Brain microvascular endothelial cell (primary cell): ENCODE results near the gene NAT16.
A peak's percentile ranks its signal among the peaks of the same experiment; 100 is the strongest.

Experiments
- DNase-seq: peaks from one replicate; pipeline ENCODE4 v3.0.0-alpha.2; 2020
- H3K27ac ChIP-seq: fragments of 250-450 bp; sonication (Bioruptor Pico); 2 replicates; pipeline ENCODE4 v1.5.1; 2020; ENCODE audit warnings: mild to moderate bottlenecking, moderate library complexity
- H3K27me3 ChIP-seq: fragments of 250-450 bp; sonication (Bioruptor Pico); replicated peaks from 2 replicates; pipeline ENCODE4 v1.5.1; 2020; ENCODE audit warnings: mild to moderate bottlenecking
- H3K36me3 ChIP-seq: fragments of 250-450 bp; sonication (Bioruptor Pico); replicated peaks from 2 replicates; pipeline ENCODE4 v1.5.1; 2020; ENCODE audit warnings: mild to moderate bottlenecking
- H3K4me3 ChIP-seq: 2 replicates; pipeline ENCODE4 v1.5.1; 2011; ENCODE audit warnings: low read depth, mild to moderate bottlenecking, control low read depth, low read length, moderate library complexity
- in situ Hi-C: cut with HindIII; loops from 2 replicates; pipeline ENCODE4 v1.10.0; 2017; ENCODE audit warnings: low sequenced_read_pairs, low pct_ligation_motif_present
- TF ChIP-seq, protein P1 (sequence below): IDR thresholded peaks from 2 replicates; pipeline ENCODE4 v1.5.1; 2011; ENCODE audit warnings: low read depth, mild to moderate bottlenecking, moderate library complexity, low read length, control low read depth, inconsistent platforms; ENCODE audit errors: missing control alignments

The NAT16 gene

DNA sequence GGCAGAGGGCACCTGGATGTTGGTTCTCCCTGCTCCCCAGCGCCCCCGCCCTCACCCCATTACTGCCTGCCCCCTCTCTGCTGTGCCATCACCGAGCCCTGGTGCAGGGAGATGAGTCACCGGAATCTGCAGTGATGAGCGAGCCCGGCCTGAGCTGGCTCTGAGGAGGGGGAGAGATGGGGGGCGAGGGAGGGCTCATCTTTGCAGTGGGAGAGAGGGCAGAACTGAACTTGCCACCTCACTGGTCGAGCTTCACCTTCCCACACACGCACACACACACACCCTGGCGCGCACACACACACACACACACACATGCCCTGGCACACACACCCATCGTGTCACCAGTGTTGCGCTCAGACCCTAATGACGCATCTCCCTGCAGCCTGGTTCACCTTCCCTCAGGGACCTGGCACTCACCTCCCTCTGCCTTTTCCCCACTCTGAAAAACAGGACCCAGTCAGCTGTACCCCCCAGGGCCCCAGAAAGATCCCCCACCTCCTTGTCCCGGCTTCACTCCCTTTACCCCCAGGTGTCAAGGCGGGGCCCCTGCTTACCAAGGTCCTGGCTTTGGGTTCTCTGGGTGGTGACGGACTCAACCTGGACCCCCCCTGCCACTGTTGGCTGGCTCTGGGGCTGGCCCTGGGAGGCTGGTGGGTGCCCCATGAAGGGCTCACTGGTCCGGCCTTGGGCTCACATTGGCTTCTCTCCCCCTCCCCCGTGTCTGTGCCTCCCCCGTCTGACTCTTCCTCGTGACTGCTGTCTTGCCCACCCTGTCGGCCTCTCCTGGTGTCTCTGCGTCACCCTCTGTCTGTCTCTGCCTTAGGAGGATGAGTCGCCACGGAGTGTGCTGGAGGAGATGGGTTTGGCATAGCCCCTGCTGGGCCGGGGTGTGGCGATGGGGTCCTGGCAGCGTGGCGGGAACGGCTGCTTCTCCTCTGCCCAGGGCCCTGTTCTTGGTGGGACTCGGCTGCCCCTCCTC lies 20.1 kb downstream of the NAT16 start:
- H3K4me3 ChIP-seq: no peak overlapping the region

DNA sequence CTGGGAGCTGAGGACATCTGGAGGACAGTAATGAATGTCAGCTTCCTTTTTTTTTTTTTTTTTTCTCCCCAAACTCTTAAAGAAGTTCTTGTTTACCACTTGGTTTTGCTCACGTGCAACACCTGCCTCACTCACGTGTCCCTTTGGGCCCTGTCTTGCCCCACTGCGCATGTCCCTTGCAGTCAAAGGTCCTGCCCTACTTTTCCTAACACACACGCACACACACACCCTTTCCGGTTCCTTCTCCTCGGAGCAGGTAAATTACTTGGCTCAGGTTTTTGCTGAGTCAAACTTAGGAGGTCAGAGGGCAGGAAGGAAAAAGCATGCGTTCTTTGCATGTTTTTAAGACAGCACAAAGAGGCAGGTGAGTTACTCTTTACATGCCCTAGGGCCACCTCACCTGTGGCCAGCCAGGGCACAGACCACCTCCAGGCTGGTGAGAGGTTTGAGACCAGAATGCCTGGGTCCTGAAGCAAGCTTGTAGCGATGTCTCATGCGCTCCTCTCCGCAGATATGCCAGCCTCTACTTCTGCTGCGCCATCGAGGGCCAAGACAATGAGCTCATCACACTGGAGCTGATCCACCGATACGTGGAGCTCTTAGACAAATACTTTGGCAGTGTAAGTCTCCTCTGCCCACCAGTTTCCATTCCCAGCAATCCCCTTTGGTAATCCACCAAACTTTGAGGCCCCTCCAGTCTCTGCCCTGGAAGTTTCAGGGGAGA lies 23.1 kb downstream of the NAT16 start:
- Histone ChIP-seq H3K4me3 (no peak overlapping the region), H3K27me3 (no peaks in the 10 kb centered on the region), H3K27ac (no peak overlapping the region), H3K36me3 (peaks cover 26% of the 10 kb centered on the region)
- in situ Hi-C loops: loop anchor here (25.0 kb wide), 1 partner anchor 130 kb away; no protein-coding TSS in a partner anchor
- TF ChIP-seq, protein P1, sequence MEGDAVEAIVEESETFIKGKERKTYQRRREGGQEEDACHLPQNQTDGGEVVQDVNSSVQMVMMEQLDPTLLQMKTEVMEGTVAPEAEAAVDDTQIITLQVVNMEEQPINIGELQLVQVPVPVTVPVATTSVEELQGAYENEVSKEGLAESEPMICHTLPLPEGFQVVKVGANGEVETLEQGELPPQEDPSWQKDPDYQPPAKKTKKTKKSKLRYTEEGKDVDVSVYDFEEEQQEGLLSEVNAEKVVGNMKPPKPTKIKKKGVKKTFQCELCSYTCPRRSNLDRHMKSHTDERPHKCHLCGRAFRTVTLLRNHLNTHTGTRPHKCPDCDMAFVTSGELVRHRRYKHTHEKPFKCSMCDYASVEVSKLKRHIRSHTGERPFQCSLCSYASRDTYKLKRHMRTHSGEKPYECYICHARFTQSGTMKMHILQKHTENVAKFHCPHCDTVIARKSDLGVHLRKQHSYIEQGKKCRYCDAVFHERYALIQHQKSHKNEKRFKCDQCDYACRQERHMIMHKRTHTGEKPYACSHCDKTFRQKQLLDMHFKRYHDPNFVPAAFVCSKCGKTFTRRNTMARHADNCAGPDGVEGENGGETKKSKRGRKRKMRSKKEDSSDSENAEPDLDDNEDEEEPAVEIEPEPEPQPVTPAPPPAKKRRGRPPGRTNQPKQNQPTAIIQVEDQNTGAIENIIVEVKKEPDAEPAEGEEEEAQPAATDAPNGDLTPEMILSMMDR: no peak
- DNase-seq: no peak

More for the DNA sequence above, 20.1 kb downstream of the NAT16 start:
- Histone ChIP-seq H3K27me3 (peaks cover 13% of the 10 kb centered on the region), H3K27ac (no peak overlapping the region), H3K36me3 (peaks cover 26% of the 10 kb centered on the region)
- in situ Hi-C loops: loop anchor here (25.0 kb wide), 1 partner anchor 127 kb away; no protein-coding TSS in a partner anchor
- no peak for DNase-seq
- TF ChIP-seq, protein P1: no peak

DNA sequence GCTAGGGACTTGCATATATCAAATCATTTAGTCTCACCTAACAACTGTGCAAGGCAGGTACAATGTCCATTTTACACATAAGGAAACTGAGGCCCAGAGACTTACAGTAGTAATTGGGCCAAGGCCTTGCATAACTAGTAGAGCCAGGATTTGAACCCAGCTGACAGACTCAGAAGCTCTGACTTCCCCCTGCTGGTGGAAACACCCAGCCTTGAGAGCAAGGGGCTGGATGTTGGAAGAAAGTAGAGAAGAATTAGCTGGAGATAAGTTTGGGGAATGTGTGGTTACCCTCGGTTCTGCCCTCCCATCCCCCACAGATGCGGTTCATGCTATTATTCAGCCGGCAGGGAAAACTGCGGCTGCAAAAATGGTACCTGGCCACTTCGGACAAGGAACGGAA lies 23.8 kb downstream of the NAT16 start:
- Histone ChIP-seq H3K4me3 (no peak overlapping the region), H3K27me3 (no peaks in the 10 kb centered on the region), H3K27ac (no peak overlapping the region), H3K36me3 (peaks cover 26% of the 10 kb centered on the region)
- no peak for DNase-seq
- TF ChIP-seq, protein P1: peak; percentile 53
- in situ Hi-C loops: loop anchor here (25.0 kb wide), 1 partner anchor 131 kb away; no protein-coding TSS in a partner anchor

DNA sequence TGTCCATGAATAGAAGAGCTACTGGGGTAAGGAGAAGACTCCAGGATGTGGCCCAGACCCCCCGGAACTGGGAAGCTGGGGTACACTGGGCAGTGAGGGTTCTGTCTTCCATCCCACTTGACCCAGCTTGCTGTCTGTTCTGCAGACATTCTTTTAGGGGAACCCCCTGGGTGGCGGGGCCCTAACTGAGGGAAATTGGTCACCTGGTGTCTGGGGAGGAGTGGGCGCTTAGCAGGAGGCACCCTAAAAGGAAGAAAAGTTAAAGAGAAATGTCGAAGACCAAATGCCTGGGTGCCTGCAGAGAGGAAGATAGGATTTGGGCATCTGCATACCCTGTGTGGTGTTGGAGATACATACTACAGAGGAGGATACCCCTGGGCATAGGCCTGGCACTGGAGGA lies 24.8 kb downstream of the NAT16 start:
- Histone ChIP-seq H3K27ac (no peak overlapping the region), H3K4me3 (peak overlapping the region; percentile 74), H3K27me3 (no peaks in the 10 kb centered on the region), H3K36me3 (peaks cover 25% of the 10 kb centered on the region)
- TF ChIP-seq, protein P1: no peak
- DNase-seq: no peak
- in situ Hi-C loops: loop anchor here (25.0 kb wide), 1 partner anchor 132 kb away; no protein-coding TSS in a partner anchor

DNA sequence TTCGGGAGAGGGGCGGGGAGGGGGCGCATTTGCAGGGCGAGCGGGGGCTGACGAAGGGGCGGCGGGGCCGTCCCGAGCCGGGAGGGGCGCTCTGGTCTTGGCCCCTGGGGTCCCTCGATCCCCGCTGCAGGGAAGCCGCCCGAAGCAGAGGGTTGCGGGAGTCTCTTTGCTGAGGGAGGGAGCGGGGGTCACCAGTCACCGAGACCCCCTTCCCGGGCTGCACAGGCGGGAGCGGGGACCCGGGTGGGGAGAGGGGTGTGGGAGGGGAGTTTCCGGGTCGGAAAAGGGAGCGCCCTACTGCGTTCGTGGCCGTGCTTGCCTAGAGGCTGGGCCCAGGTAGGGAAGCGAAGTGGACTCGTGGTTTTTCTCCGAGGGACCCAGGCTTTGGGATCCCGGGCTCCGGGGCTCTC lies 25.4 kb downstream of the NAT16 start:
- in situ Hi-C loops: loop anchor here (25.0 kb wide), 1 partner anchor 133 kb away; no protein-coding TSS in a partner anchor
- Histone ChIP-seq H3K27ac (no peak overlapping the region), H3K4me3 (peak overlapping the region; percentile 74), H3K36me3 (peaks cover 19% of the 10 kb centered on the region), H3K27me3 (no peaks in the 10 kb centered on the region)
- no peak for DNase-seq
- TF ChIP-seq, protein P1: no peak
